ENCODE data around the gene MRPL32.

The MRPL32 gene

DNA sequence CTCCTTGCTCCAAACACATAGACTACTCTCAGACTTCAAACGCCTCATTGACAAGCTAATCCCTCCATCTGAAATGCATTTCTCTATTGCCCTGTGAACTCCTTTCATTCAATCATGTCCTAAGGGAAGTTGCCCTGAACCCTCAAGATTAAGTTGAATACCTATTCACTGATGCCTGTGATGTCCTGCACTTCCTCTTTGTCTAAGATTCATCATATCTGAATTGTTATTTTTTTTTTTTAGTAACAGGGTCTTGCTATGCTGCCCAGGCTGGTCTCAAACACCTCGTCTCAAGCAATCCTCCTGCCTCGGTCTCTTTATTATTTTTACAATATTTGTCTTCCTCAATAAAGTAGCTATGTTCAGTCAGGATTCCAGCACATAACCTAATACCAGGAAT, 3.4 kb upstream of the MRPL32 start:
- no peak for DNase-seq

DNA sequence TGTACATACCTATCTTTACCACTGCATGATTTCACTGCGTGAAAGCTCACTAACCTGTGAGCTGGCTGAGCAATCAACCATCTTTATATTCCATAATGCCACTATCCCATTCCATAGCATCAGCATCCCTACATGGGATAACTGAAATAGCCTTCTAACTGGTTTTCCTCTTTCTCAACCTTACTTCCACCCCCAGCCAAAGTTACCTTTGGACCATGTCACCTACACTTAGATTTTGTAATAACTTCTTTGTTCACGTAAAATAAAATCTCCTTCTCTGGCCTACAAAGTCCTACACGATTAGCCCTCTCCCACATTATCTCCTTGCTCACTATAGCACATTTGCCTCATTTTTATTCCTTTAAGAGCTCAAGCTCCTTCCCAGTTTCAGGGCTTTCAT, 2.7 kb upstream of the MRPL32 start:
- DNase-seq: no peak

DNA sequence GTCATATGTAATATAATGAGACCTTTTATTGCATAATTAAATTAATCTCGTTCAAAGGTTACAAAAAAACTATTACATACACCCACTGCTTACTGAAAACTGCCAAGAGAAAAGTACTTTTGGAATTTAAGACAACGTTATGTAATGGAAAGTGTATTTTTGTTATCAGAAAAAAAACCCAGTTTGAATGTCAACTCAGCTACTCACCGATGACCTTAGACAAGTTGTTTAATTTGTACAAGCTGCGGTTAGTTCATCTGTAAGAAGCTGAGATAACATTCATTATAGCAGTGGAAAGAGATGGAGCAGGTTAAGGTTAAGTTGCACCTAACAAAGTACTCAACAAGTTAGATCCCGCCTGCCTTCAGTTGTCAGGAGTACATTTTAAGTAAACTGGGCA, 1.3 kb upstream of the MRPL32 start:
- no peak for DNase-seq

DNA sequence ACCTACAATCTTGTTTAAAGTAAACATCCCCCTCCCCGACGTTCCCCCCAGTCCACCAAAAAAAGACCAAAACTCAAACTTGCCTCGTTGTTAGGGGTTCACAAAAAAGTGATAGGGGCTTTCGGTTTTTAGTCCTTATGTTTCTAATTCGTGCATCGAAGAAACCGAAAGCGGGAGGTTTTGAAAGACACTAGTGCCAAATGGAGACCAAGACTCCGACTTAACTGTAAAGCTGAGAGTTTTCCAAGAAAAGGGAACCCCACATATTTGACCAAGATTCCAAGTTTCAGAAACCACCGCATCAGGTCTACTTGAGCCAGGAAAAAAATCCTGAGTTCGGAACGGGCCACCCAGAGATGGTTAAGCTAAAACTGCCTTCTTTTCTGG, 736 bp upstream of the MRPL32 start:
- no peak for DNase-seq

DNA sequence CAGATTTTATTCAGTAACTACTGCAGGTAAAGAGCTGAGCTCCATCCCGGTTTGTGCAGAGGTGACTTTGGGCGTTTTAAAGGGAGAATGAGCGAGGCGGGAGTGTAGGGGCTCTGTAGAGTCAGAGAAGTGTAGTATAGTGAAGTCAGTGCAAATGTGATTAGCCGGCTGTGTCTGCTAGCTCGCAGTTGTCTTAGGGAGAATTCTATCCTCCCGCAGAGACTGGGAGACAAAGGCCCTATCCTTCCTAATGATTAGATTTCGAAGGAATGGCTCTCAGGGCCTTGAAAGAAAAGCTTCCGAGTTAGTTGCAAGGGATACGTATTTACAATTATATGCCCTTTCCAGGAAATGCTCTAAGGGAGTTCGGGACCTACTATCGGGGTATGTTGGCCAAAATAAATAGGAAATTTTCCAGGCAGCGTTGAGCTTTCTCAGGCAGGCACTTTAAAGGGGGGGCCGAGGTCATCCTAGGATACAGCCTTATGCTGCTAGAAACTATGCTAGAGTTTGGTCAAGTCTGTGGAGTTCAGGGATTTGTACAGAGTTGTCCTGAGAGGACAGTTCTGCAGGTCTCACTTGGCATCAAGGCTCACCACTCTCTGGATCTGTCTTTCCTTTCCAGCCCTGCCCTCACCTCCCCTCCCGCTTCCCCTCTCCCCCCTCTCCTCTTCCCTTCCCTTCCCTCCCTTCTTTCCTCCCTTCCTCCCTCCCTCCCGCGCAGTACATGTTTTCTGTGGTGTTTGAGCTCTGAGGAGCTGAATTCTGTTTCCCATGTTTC, 825 bp downstream of the MRPL32 start:
- no peak for DNase-seq

DNA sequence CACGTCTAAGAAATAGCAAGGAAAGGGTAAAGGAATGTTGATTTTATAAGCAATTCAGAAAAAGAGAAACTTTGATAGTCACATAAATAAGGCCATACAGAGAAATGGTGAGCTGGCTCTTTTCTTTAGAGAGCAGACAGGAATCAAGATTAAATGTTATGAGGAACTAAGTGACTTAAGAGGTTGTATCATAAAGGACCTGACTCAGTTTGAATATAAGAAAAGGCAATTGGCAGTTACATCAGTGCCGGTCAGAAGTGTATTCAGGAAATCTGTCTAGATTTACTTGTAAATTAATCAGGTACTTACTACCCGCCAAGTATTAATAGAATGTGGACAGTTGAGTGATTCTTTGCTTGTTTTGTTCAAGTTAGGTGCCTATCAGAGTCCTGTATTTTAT, 2.1 kb downstream of the MRPL32 start:
- no peak for DNase-seq

DNA sequence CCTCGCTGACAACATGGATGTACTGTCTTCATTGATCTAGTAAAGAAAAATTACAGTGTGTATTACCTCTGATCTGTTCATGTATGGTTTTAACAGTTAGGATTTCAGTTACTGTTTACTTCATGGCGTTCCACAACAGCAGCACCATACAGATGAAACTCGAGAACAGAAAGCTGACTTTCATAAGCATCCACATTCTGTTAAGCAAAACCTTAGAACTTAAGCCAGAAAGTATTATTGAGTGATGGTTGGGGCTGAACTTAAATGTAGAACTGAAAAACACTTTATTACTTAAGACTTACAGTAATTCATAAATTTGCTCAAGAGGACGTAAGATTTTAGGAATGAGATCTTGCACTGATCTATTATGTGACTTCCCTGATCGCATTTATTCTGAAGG, 3.7 kb downstream of the MRPL32 start:
- no peak for DNase-seq

DNA sequence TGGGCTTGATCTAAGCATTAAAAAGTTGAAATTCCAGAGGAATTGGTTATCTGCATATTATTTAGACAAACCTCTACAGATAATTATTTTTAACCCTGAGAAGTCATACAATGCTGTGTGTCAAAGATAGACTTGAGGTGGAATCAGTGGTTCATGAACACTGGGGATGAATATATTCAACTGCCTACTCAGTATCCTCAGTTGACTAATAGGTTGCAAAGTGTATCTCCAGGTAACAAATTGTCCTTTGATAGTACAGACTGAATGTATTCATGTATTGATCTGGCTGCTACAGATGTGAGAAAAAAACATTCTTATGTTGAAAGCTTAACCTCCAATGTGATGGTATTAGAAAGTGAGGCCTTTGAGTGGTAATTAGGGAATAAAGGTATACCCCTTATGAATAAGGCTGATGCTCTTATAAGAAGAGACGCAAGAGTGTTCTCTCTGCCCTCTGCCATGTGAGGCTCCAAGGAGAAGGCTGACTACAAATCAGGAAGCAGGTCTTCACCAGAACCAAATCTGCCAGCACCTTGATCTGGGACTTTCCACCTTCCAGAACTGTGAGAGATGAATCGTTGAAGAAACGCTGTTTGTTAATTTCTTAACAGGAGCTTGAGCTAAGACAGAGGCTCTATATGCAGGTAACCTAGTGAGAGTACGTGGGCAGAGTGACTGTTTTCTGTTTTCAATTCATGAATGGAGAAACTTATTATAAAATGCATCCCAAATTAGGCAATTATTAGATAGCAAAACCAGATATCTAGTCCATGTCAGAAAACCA, 7.5 kb downstream of the MRPL32 start:
- no peak for DNase-seq

DNA sequence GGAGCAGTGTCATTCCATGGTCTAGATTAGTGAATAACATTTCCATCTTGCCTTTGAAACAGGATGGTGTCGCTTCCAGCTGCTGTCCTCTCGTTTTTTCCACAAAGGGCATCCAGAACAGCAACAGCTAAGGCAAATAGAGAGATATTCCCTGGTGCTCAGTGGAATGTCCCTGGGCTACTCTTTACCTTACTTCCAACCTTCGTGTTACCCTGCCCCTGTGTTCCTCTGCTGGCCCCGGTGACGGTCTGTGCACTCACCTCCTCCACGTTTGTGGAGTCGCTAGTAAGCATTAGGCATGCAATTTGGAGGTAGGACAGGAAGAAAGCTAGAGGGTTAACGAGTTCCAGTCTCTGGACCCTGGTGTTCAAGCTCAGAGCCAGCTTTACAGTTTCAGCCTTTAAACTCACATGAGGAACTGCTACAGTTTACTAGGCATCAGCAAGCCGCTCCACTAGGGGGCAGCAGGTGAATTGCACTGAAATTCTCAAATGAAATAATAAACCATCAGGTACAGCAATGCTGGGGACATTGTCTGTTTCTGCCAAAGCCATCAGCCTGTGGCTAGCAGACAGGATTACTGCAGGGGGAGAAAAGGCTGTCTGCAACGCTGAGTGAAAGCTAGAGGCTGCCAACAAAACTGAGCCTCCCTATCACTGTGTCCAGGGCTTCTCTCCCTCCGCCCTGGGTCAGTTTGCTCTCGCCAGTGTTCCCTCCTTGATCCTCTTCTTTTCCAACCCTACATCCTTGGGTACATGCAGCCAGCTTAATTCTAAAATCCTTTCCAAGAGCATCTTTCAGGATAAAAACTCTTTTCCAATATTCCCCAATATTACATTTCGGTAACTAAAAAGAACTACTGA, 9.0 kb downstream of the MRPL32 start:
- DNase-seq: peak; percentile 49

DNA sequence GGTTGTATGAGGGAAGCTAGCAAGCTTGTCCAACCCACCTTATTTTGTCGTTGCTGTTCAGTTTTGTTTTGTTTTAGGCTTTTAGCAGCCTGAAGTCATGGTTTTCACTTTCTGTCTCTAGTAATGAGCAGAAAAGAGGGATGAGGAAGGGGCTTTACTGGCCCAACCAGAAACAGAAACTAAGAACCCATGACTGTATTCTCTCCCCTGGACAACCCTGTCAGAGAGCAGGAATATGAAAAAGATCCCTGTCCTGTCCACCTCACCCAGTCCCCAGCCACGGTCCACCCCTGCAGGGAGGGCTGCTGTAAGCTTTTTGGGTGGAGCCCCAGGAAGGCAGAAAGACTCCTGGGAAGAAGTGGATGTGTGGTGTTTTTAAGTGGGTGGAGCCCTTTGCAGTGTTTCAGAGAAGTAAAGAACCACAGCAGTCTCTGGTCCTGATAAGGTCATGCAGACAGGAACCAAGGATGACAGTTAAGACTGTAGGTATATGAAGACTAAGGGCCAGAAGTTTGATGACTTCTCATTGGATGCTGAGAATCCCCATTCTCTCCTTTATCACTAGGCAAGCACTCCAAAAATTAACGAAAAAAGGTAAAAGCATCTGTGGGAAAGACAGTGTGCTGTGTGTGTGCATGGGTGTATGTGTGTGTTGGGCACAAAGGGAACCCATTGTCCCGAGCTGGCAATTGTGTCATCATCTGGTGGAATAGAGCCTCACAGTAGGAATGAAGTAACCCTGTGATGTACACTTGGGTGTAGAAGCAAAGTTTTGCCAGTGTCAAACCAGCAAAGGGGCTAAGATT, 13.8 kb downstream of the MRPL32 start:
- no peak for DNase-seq

DNA sequence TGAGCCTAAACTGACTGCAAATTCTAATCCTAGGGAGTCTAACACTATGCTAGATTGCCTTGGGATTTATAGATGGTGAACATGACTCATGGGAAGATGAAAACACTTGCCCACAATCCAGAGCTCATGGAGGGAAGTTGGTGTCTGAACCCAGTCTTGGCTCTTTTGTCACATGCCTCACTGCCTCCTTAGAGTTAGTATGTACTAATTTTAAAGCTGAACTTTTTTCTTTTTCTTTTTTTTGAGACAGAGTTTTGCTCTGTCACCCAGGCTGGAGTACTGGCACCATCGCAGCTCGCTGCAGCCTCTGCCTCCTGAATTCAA, 14.4 kb downstream of the MRPL32 start:
- DNase-seq: no peak

DNA sequence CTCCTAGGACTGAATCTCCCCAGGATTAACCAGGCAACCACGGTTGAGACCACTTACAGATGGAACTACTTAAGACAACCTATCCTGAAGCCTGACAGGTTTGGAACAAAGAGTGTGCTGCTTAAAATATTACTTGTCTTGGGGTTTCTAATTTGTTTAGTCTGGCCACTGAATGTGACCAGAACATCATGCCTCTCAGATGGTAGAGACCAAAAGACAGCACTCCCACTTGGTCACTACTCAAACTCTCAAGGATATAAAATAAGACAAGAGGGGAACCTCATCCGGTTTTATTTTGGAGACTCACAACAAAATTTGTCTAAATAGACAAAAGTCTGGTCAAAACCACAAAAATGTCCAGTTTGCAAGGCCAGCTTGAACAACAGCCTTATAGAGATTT, 15.3 kb downstream of the MRPL32 start:
- no peak for DNase-seq

DNA sequence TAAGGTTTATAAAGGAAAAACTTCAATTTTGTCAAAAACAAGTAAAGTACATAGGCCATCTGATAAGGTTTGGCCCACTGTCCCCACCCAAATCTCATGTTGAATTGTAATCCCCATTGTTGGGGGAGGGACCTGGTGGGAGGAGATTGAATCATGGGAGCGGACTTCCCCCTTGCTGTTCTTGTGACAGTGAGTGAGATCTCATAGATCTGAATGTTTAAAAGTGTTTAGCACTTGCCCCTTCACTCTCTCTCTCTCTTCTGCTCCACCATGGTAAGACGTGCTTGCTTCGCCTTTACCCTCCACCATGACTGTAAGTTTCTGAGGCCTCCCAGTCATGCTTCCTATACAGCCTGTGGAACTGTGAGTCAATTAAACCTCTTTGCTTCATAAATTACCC, 18.2 kb downstream of the MRPL32 start:
- DNase-seq: no peak

DNA sequence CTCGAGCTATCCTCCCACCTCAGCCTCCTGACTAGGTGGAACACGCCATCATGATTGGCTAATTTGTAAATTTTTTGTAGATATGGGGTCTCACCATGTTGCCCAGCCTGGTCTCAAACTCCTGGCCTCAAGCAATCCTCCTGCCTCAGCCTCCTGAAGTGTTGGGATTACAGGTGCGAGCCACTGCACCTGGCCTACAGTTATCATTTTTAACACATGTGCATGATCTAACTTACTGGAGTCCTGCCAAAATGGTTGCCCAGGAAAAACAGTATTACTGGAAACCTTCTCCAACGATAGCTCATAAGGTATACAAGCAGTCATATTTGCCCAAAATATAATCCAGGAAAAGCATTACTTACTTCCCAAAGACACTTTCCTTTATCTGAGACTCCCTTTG, 20.2 kb downstream of the MRPL32 start:
- no peak for DNase-seq

DNA sequence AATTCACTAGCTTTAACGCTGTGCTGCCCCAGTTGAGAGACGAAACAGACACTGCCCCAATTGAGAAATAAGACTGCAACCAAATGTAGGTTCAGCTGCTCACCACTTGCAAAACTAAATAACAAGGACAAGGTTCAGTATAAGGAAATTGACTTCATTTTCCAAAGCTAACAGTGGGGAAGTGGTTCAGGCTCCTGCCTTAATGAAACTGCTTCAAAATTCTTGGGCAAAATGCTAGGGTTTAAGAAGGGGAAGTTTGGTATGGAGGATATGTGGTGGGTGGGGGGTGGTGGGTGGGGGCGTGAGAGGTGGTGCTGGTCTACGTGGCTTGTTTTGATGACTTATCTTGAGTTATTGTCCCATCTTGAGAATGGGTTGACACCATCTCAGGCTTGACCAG, 21.8 kb downstream of the MRPL32 start:
- no peak for DNase-seq

DNA sequence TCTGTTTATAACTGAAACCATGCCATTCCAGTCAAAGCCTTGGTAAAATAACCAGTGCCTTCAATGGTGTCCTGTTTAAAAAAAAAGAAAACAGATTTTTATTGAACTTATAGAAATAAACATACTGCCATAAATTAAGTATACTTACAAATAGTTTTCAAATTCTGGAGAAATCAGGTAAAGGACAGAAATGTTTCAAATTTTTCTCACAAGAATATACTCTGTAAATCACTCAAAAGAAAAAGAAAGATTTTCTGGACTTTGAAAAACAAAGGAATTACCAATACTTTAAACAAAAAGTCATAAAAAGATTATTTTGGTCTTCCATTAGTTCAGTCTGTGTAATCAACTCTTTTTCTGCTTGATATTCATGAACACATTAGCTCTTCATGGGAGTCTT, 23.9 kb downstream of the MRPL32 start:
- DNase-seq: no peak

DNA sequence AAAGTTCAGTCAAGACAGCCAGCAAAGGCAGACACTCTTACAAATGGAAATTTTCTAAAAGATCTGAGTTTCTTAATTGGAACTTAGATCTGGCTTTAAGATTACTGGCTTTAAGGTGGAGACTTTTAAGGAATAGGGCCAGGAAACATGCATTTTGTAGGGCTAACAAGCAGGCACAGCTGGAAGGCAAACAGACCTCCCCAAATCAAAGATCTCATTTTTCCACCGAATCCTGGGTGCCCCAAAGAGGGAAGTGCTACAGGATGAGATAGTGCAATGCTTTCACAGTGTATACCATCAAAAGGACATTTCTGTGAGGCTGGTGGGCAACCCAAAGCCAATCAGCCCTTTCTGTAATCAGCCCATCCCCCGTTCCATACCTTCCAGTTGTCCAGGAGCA, 27.4 kb downstream of the MRPL32 start:
- DNase-seq: no peak

DNA sequence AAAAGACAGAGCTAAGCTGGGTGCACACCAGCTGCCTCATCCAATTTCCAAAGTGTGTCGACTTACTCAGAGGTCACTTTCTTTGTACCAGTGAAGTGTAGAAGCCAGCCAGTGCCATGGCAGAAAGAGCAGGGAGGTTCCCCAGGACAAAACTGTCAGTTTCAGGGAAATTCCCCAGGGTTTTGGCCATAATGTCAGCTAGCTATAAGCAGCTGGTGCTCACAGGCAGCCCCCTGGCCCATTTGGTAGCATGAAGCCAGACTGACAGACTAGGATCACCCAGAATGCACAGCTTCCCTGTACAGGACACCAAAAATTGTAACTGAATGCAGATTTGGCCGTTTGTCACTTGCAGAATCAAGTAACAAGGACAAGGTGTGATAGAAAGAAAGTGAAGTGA, 28.6 kb downstream of the MRPL32 start:
- no peak for DNase-seq

DNA sequence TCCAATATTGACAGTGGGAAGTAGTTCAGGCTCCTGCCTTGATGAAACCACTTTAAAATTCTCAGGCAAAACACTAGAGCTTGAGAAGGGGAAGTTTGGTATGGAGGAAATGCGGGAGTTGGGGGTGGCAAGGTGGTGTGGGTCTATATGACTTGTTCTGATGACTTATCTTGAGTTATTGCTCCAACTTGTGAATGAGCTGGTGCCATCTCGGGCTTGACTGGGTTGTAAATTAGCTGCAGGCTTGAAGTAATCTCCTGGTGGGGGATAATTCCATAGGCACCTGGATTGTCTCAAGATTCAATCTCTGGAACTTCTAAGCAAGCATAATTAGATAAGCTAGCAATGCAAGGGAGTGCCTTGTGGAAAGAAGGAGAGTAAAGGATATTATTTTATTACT, 29.0 kb downstream of the MRPL32 start:
- DNase-seq: no peak

DNA sequence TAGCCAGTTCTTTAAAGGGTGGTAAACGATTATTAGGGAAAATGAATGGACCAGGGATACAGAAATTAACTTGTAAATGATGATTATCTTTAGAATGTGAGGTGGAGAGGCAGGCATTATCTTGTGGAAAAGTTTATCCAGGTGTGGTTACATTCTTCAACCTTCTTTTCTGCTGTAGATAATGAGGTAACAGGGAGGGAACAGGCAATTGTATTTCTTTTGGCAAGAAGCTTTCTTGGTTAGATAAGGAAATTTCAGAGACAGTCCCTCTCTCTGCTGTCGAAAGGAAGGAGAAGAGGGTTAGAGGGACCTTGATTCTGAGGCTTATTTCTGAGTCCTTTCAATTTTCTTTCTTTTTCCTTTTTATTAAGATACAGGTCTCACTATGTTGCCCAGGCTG, 32.1 kb downstream of the MRPL32 start:
- no peak for DNase-seq

DNA sequence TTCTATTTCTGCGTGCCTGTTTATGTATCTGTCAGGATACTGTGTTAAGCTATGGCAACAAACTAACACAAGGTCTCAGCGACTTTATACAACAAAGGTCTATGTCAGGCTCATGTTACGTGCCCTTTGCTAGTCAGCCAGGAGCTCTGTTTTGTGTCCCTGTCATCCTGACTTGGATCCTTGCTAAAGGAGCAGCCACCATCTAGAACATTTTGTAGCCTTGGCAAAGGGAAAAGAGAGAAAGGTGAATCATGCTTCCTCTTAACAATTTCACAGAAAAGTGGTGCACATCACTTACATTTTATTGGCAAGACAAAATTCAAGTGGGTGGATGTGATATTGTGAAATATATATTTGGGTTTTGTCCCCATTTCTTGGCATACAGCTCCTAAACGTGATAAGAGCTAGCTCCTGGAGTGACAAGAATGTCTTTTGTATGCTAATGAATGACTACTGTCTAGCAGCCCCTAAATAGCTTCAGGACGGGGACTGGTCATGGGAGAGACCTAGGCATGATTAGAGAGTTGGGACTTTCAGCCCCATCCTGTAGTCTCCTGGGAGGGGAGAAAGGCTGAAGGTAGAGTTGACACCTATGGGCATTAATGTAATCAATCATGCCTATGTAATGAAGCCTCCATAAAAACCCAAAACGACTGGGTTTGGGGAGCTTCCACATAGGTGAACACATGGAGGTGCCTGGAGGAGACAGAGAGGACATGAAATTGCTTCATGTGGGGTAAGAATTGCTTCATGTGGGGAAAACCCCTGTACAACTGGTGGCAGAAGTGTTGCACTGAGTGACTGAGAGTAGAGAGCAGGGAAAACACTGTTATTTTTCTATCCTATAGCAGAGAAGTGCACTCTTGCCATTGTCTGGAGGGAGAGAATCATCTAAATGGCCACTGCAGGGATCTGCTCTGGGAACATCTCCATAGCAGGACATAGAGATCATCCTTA, 33.0 kb downstream of the MRPL32 start:
- no peak for DNase-seq

DNA sequence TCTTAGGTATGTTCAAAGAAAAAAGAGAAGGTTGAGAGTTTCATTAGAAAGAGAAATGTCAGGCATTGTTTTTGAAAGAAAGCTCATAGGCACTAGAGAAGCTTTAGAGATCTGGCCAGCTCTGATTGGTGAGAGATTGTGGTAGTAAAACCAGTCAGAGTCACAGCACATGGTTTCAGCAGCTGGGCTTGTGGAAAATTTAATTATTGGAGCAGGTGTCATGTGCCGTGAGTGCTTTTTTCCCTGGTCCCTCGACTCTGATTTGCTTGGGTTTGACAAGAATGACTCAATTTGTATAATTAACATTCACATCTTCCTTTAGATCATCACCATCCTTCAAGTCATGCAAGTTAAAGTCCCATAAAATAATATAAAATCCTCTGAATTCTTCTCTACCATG, 35.2 kb downstream of the MRPL32 start:
- DNase-seq: no peak

Measured in NCI-H2081 treated with DMSO at 0.1 percent for 48 hours (cell line).